ENCODE measurements around the gene COX20.
"Not testable (repeated sequence)": the region's sequence is repeated elsewhere in the genome, so short reads cannot be mapped to it uniquely, and the experiment has no call there.

COX20 gene

GRCh38 chr1:244826712-244827111 lies 8.7 kb upstream of the COX20 start:
- DNase-seq = no peak

DNA sequence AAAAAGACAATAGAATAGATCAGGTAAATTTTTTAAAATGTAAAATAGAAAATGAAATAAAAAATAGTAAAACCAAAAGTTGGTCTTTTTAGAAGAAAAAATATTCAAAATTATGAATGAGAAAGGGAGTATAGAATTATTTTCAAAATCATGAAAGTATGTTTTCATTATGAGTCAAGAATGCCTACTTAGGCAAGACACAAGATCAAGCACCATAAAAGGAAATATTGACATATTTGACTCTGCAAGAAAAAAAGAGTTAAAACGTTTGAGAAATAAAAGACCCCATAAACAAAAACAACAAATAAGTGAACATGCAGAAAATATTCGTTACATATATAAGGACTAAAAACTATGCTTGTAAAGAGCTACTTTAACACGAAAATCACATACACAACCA lies 4.8 kb upstream of the COX20 start:
- DNase-seq = no peak

- not testable (repeated sequence) for DNase-seq
Measured at GRCh38 chr1:244833260-244833659, 2.2 kb upstream of the COX20 start.

DNA sequence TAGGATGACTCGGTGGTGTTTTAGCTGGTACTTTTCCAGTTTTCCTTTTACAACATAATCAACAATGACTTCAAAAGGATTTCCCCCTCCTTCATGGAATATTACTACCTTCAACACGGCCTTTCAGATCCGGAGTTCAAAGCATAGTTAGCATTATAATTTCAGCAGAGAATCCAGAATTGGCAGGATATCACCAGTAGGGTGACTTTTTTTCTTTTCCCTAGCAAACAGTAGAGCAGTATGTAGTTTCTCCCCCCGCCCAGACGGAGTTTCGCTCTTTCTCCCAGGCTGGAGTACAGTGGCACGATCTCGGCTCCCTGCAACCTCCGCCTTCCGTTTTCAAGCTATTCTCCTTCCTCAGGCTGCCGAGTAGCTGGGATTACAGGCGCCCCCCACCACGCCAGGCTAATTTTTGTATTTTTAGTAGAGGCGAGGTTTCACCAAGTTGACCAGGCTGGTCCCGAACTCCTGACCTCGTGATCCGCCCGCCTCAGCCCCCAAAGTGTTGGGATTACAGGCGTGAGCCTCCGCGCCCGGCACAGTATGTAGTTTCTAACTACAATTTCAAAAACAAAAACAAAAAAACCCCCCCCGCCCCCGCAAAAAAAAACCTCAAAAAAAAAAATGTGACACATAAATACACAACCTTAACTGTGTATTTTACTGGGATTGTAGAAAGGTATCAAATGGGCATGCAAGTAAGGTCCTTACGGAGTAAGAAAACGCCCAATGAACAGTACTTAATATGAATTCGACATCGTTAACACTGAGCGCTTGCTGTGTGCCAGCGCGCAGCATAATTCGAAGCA lies 1.5 kb upstream of the COX20 start:
- peak; percentile 90 for DNase-seq

GRCh38 chr1:244834543-244835275 lies 749 bp upstream of the COX20 start:
- peak; percentile 97 for DNase-seq

DNA sequence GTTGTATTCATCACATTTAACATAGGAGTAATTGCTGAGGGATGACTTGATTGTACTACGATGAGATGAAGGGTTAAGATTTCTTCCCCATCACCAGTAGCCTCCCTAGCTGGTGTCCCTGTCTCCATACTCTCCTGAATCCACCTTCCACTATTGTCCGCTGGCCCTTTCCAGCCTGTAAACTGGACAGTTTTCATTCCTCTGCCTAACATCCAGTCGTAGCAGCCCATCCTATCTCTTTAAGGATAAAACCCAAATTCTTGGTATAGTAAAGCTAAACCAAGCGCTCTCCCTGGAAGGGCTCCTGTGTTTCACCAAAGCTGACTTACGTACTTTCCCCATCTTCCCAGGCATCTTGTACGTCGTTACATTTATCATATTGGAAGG lies 670 bp downstream of the COX20 start:
- peak; percentile 51 for DNase-seq

GRCh38 chr1:244836584-244836983 lies 1.1 kb downstream of the COX20 start:
- DNase-seq = no peak

DNA sequence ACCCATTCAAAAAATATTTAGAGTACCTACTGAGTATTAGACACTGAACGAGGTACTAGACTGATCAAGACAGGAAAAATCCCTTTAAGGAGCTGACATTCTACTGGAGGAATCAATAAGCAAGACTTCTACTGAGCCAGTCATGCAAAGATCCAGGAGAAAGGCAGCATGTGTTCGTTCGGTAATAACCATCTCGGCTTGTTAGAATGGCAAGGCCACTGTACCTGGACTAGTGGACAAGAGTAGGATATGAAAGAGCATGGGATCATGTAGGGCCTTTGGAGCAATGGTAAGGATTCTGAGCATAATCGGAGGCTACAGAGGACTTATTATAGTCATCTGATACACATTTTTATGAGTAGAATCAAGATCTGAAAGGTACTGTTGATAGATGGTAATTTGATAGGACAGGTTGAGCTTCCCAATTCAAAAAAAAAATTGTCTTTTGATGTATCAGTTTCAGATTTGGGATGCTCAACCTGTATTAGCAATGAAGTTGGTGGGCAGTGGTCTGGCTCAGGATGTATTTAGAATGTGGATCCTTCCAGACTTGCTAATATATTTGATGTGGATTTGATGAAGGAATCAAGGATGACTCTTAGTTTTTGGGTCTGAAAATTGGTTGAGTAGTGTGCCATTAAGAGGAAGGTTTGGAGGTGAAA lies 2.3 kb downstream of the COX20 start:
- DNase-seq = no peak

DNA sequence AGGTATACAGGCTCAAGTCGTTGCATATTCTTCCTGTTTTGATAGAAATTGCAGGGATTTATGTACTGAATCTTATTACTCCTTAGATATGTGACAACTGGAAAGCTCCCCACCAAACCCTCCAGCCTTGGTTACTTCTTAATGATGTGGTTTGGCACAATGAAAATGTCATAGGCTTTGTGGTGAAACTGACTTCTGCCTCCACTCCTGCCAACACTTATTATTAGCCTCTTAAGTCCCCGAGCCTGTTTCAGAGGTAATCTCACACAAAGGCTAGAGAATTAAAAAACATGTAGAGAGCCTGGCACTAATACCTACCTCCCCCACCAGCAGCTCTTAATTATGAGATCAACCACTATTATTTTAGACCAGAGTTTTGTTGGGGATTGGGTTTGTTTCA lies 4.2 kb downstream of the COX20 start:
- DNase-seq = peak; percentile 63

DNA sequence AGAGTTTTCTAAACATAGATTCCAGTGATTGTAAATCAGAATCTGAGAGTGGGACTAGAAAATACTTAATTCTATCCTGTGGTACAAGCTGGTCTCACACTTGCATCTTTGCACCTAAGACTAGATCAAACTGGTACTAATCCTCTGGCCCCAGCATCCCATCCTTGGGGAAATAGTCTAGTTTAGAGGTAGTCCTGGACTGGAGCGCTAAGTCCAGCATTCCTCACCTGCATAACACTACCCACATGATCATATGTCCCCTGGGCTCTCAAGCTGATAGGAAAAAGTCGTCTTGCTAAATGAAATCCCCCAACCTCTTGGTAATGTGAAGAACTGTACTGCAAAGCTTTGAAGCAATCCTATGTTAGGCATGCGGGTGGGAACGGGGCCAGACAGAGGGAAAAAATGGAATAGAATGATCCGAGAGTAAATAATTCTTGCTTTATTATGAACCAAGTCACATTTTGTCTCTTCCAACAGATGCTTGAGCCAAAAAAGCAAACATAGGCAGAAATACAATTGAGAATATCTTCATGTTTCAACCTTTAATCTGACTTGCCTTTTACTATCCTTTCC lies 4.8 kb downstream of the COX20 start:
- no peak for DNase-seq

DNA sequence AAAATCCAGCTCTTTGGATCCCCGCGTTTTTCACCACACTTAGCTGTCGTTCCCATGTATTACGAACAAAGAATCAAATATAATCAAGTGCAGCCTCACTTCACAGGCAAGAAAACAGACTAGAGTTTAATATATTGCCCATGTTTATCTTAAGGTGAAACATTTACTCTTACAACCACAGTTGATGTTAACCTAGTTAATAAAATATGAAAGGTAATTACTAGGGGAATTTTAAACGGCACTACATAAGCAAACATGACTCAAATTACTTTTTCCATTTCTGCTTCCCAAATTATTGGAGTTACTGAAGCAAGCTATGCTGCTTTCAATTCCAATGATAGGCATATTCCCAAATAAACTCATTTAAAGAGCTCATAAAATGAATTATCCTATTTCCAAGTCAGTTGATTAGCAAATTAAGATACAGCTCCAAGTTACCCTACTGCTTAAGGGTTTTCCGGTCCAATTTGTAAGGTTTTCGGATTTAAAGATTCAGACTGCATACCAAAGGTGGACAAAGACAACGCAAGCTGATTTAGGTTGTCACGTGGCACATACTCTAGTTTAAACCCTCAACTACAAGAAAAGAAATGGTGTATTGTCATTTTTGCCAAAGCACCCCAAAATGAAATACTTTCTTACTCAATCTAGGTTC lies 5.9 kb downstream of the COX20 start:
- DNase-seq = no peak

- no peak for DNase-seq
Measured at GRCh38 chr1:244843148-244843978, 7.9 kb downstream of the COX20 start.

DNA sequence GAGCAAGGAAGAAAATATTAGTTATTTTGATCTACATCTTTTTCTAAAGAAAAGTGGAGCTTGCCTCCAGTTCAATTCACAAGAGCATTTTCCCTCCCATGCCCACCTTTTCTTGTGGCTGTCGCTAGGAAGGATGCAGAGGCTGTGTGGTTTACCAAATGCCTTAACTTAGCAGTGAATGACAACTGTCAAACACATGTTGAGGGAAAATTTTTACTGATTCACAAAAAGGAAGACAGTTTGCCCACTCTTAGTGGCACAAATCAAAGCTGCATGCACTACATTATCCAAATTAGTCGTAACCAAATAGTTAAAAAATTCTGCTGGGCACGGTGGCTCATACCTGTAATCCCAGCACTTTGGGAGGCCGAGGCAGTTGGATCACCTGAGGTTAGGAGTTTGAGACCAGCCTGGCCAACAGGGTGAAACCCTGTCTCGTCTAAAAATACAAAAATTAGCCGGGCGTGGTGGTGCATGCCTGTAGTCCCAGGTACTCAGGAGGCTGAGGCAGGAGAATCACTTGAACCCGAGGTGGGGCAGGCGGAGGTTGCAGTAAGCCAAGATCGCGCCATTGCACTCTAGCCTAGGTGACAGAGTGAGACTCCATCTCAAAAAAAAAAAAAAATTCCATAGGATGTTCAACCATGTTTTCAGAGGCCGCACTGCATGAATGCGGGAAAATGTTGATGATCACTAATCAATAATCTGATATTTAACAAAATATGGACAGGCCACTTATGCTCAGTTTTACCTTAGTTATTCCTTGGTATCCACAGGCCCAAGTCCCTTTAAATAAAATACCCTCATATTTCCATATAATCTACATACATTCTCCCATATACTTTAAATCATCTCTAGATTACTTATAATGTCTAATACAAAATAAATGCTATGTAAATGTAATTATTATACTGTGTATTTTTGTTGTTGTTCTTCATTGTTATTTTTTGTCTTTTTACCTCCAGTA lies 9.0 kb downstream of the COX20 start:
- no peak for DNase-seq

GRCh38 chr1:244846653-244847052 lies 11.2 kb downstream of the COX20 start:
- no peak for DNase-seq

GRCh38 chr1:244849189-244849866 lies 13.9 kb downstream of the COX20 start:
- no peak for DNase-seq

DNA sequence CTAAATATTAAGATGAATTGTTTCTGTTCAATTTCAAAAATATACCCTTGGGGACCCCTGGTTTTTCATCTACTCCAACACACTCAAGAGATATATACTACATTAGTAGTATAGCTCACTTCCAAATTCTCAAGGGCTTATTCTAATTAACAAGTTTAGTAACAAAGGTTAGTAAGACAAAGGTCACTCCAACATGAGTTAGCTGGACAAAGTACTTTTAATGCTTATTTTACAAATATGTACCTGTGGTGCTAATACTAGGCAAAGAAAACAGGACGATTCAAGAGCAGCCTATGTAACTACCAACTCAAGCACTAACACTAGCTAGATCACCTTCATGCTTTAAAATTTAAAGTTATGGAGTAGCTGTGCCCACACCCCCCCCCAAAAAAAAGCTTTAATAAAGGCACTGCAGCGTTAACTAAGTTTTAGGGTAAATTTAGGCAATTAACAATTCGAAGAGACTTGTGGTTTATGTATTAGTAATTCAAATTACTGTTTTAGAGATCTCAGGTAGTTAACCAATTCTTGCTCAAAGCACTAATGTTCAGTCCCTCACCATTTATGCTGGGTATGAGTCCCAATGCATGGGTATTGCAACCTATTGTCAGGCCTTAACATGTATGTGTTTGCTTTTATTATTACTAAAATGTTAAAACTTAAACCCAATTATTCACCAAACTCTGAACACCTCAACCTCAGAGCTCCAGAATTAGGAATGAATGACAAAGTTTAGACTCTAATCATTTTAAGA lies 14.8 kb downstream of the COX20 start:
- DNase-seq = no peak

DNA sequence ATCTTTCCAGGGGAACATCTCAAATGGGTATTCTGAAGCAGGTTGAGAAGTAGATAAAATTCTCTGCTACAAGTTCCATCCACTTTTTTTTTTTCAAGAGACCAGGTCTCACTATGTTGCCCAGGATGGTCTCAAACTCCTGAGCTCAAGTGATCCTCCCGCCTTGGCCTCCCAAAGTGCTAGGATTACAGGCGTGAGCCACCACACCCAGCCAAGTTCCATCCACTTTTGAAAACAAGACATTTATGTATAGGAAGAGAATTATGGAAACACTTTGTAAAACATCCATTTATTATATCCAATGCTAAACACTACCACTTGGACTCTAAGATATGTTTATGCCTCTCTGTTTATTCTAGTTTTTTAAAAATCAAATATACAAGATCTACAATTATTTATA lies 15.4 kb downstream of the COX20 start:
- DNase-seq = no peak

GRCh38 chr1:244851546-244852231 lies 16.2 kb downstream of the COX20 start:
- no peak for DNase-seq

DNA sequence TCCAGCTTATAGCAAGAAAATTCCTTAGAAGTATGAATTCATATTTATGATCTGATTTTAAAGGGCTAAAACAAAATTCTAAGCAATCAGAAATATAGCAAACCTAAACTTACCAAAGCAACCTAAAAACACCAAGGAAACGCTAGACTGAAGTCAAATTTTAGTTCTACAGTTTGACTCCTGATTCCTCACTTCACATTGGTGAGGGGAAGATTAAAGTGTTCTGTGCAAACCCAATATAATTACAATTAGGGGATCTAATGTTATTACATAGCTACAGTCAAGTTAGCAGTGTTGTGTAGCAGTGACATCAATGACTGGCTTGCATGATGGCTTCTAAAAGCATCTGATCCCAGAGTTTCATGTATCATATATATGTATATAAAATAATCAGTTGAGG lies 17.2 kb downstream of the COX20 start:
- no peak for DNase-seq
